ENCODE data around the gene MIEN1. TPM values are rescaled to one million over a fixed set of nuclear protein-coding genes. Genes with fewer than 3 reads are reported as not detected.

The MIEN1 gene
- total RNA-seq, 5 donors from 2014 or later (not counting 1 experiment from before 2014, with no cell fraction given) = 30.8 to 36.9 (median 32.1) TPM

Other genes with a start within 250 kb of the MIEN1 start
- gene NEUROD2, start 122.6 kb downstream of the MIEN1 start, total RNA-seq = not detected
- under 1 TPM in 4 of 5 donors, not detected in 1; 0.12 to 0.35 (median 0.18) TPM for gene PPP1R1B, start 103.6 kb downstream of the MIEN1 start, total RNA-seq
- 100 to 1,000 TPM in 2 of 5 donors, 10 to 100 TPM in 3; 81.3 to 146 (median 99.7) TPM for gene STARD3, start 93.4 kb downstream of the MIEN1 start, total RNA-seq
- 1 to 10 TPM; 2.2 to 7.8 (median 6.6) TPM for gene TCAP, start 65.2 kb downstream of the MIEN1 start, total RNA-seq
- gene PNMT, start 62.1 kb downstream of the MIEN1 start, total RNA-seq = under 1 TPM in 3 of 5 donors, not detected in 2; 0.35 to 0.56 (median 0.47) TPM
- gene PGAP3, start 42.5 kb downstream of the MIEN1 start, total RNA-seq = 10 to 100 TPM; 27.9 to 34.3 (median 31.7) TPM
- gene ERBB2, start 30.5 kb downstream of the MIEN1 start, total RNA-seq = 1 to 10 TPM; 4.1 to 8.8 (median 6.0) TPM
- gene GRB7, start 7.4 kb upstream of the MIEN1 start, total RNA-seq = under 1 TPM in 3 of 5 donors, not detected in 2; 0.19 to 0.41 (median 0.30) TPM
- gene IKZF3, start 133.8 kb upstream of the MIEN1 start, total RNA-seq = 100 to 1,000 TPM in 3 of 5 donors, 10 to 100 TPM in 2; 78.1 to 112 (median 108) TPM
- under 1 TPM in 1 of 5 donors, not detected in 4; 0.19 TPM for gene ZPBP2, start 137.7 kb upstream of the MIEN1 start, total RNA-seq
- 10 to 100 TPM; 29.3 to 68.0 (median 51.4) TPM for gene GSDMB, start 188.1 kb upstream of the MIEN1 start, total RNA-seq
- 100 to 1,000 TPM in 4 of 5 donors, 10 to 100 TPM in 1; 88.3 to 164 (median 124) TPM for gene ORMDL3, start 197.1 kb upstream of the MIEN1 start, total RNA-seq
- gene LRRC3C, start 197.2 kb upstream of the MIEN1 start, total RNA-seq = not detected
- gene GSDMA, start 232.5 kb upstream of the MIEN1 start, total RNA-seq = 1 to 10 TPM in 4 of 5 donors, under 1 TPM in 1; 0.86 to 7.6 (median 3.4) TPM